ENCODE measurements around the gene ZNF552. TPM values are rescaled to one million over a fixed set of nuclear protein-coding genes. Genes with fewer than 3 reads are reported as not detected.
"Not testable (repeated sequence)": the region's sequence is repeated elsewhere in the genome, so short reads cannot be mapped to it uniquely, and the experiment has no call there.

ZNF552 gene
- polyA plus RNA-seq, 1 of the 3 experiments (the other 2 are of a cell fraction), result 3.2 TPM

GRCh38 chr19:57854117-57854516 is 39.4 kb upstream of the ZNF552 start:
- H3K9me3 ChIP-seq; DNase-seq; H3K4me3 ChIP-seq (ENCODE audit: low read depth in 2 of 2, low read length in 1 of 2); H3F3A ChIP-seq (replicated peaks; ENCODE audit: insufficient read depth); H3K27me3 ChIP-seq (ENCODE audit: insufficient read depth); H3K4me1 ChIP-seq (ENCODE audit: control insufficient read depth in 1 of 2, insufficient read depth in 2 of 2, low read depth in 1 of 2, low read length in 1 of 2); H2AFZ ChIP-seq (ENCODE audit: low read depth); H3K9me2 ChIP-seq; H3K4me2 ChIP-seq; H3K27ac ChIP-seq (ENCODE audit: low read depth in 2 of 2, low read length in 1 of 2); H3K9ac ChIP-seq; CTCF ChIA-PET; H4K20me1 ChIP-seq (ENCODE audit: insufficient read depth): not testable (repeated sequence)
- POLR2A ChIA-PET, result interaction anchor here (0.7 kb wide), 1 partner anchor 8 kb away, joined by 3 read pairs; no protein-coding TSS in a partner anchor
- whole genome bisulfite sequencing (ENCODE audit: low lambda C conversion rate), result 95% methylated on average over 2 of the region's 2 CpGs
- H3K79me2 ChIP-seq (ENCODE audit: insufficient read depth), result peaks cover 69% of the 10 kb centered on the region
- H3K36me3 ChIP-seq (replicated peaks in 1 of 2; ENCODE audit: control insufficient read depth in 1 of 2, insufficient read depth in 2 of 2, low read length in 1 of 2), result peaks cover 4 to 48% of the 10 kb centered on the region in 2 experiments

- H3K4me3 ChIP-seq (ENCODE audit: low read depth in 2 of 2, low read length in 1 of 2); H2AFZ ChIP-seq (ENCODE audit: low read depth); H4K20me1 ChIP-seq (ENCODE audit: insufficient read depth); H3K27me3 ChIP-seq (ENCODE audit: insufficient read depth); DNase-seq; CTCF ChIA-PET; H3K9me2 ChIP-seq; H3K9ac ChIP-seq; POLR2A ChIA-PET; H3K9me3 ChIP-seq; H3K4me1 ChIP-seq (ENCODE audit: control insufficient read depth in 1 of 2, insufficient read depth in 2 of 2, low read depth in 1 of 2, low read length in 1 of 2); H3K27ac ChIP-seq (ENCODE audit: low read depth in 2 of 2, low read length in 1 of 2): not testable (repeated sequence)
- peaks cover 13% of the 10 kb centered on the region for H3F3A ChIP-seq (replicated peaks; ENCODE audit: insufficient read depth)
- H3K36me3 ChIP-seq (replicated peaks in 1 of 2; ENCODE audit: control insufficient read depth in 1 of 2, insufficient read depth in 2 of 2, low read length in 1 of 2), result peaks cover under 1 to 39% of the 10 kb centered on the region in 2 experiments
- 83% methylated on average over 3 of the region's 6 CpGs for WGBS (ENCODE audit: low lambda C conversion rate)
- H3K79me2 ChIP-seq (ENCODE audit: insufficient read depth), result peaks cover 65% of the 10 kb centered on the region
- H3K4me2 ChIP-seq, result 0 out of 2 replicates have a peak overlapping the region, but pooled peaks have one; percentile 98
Measured at GRCh38 chr19:57851812-57852603, 37.3 kb upstream of the ZNF552 start.

- 0 out of 2 replicates have a peak, but pooled peaks cover 2% of the 10 kb centered on the region for H4K20me1 ChIP-seq (ENCODE audit: insufficient read depth)
- no peaks in the 10 kb centered on the region for H3K27me3 ChIP-seq (ENCODE audit: insufficient read depth)
- DNase-seq, result peak; percentile 32
- peak overlapping the region; percentile 79 to 94 for H3K4me3 ChIP-seq (ENCODE audit: low read depth in 2 of 2, low read length in 1 of 2)
- H3K36me3 ChIP-seq (replicated peaks in 1 of 2; ENCODE audit: control insufficient read depth in 1 of 2, insufficient read depth in 2 of 2, low read length in 1 of 2), result peaks cover 0 to 35% of the 10 kb centered on the region in 2 experiments
- no peaks in the 10 kb centered on the region for H3K9me2 ChIP-seq
- H3K9ac ChIP-seq, result peak overlapping the region; percentile 96
- H3K9me3 ChIP-seq, result no peaks in the 10 kb centered on the region
- CTCF ChIA-PET, result interaction anchor here (1.3 kb wide), 1 partner anchor 21 kb away, joined by 4 read pairs; the partner anchor contains the start of gene ZNF587B
- WGBS (ENCODE audit: low lambda C conversion rate), result 8% methylated on average over 11 of the region's 11 CpGs
- peak overlapping the region in 1 of 2 experiments; percentile 73; a peak in 2 of 4 replicates for H3K27ac ChIP-seq (ENCODE audit: low read depth in 2 of 2, low read length in 1 of 2)
- H3K79me2 ChIP-seq (ENCODE audit: insufficient read depth), result peaks cover 66% of the 10 kb centered on the region
- H3F3A ChIP-seq (replicated peaks; ENCODE audit: insufficient read depth), result peaks cover 13% of the 10 kb centered on the region
- TF ChIP-seq MAX (IDR thresholded peaks at IDR 0.05; ENCODE audit: low read depth) (0 out of 2 replicates have a peak, but pooled peaks have one; percentile 26), SIN3A (IDR thresholded peaks at IDR 0.05; ENCODE audit: borderline replicate concordance, low read depth, low read length) (0 out of 2 replicates have a peak, but pooled peaks have one; percentile 5), RCOR1 (IDR thresholded peaks at IDR 0.05; ENCODE audit: low read length) (no peak)
- peaks cover 3 to 7% of the 10 kb centered on the region in 2 experiments; a peak in 2 of 4 replicates for H3K4me1 ChIP-seq (ENCODE audit: control insufficient read depth in 1 of 2, insufficient read depth in 2 of 2, low read depth in 1 of 2, low read length in 1 of 2)
- POLR2A ChIA-PET, result interaction anchor here (0.7 kb wide), 1 partner anchor 500 kb away, joined by 3 read pairs; no protein-coding TSS in a partner anchor
- peak overlapping the region; percentile 98 for H3K4me2 ChIP-seq
- no peak overlapping the region for H2AFZ ChIP-seq (ENCODE audit: low read depth)
Measured at GRCh38 chr19:57850553-57851017, 35.9 kb upstream of the ZNF552 start.
